Fibroblast of the aortic adventitia (primary cell): ENCODE data around the gene DENND1C. TPM values are rescaled to one million over a fixed set of nuclear protein-coding genes. Genes with fewer than 3 reads are reported as not detected.
"Not testable (repeated sequence)": the region's sequence is repeated elsewhere in the genome, so short reads cannot be mapped to it uniquely, and the experiment has no call there.

Experiments
- DNase-seq: peaks from one replicate; pipeline ENCODE4 v3.0.0-alpha.2; 2010; ENCODE audit warnings: low read depth
- H3K4me3 ChIP-seq: 2 replicates; pipeline ENCODE4 v1.5.1; 2011; ENCODE audit warnings: low read depth, mild to moderate bottlenecking, control low read depth, low read length, moderate library complexity
- CTCF ChIP-seq: IDR thresholded peaks from 2 replicates; pipeline ENCODE4 v1.5.1; 2011; ENCODE audit warnings: mild to moderate bottlenecking, low read length, control low read depth, inconsistent platforms; ENCODE audit not compliant: insufficient read depth
- total RNA-seq: library from RNA; depleted of rRNA; stranded (reverse); fragments of >200 nt; gene quantifications from 2 replicates; pipeline ENCODE4 v1.2.3, GENCODE V29; 2012; ENCODE audit warnings: low replicate concordance

The DENND1C gene
- total RNA-seq, 1 donor, result not detected

- peak; percentile 95 for TF ChIP-seq CTCF
- H3K4me3 ChIP-seq, result peak overlapping the region; percentile 77
- peak; percentile 82 for DNase-seq
Observed at GRCh38 chr19:6516659-6517291, 35.2 kb upstream of the DENND1C start.

GRCh38 chr19:6516018-6516658 is 34.6 kb upstream of the DENND1C start:
- H3K4me3 ChIP-seq, result peak overlapping the region; percentile 77
- DNase-seq, result peak; percentile 91
- TF ChIP-seq CTCF, result no peak

GRCh38 chr19:6514926-6515544 is 33.4 kb upstream of the DENND1C start:
- no peak overlapping the region for H3K4me3 ChIP-seq
- DNase-seq, result no peak
- no peak for TF ChIP-seq CTCF

- TF ChIP-seq CTCF, result no peak
- DNase-seq, result no peak
- H3K4me3 ChIP-seq, result no peak overlapping the region
Observed at GRCh38 chr19:6514089-6514488, 32.5 kb upstream of the DENND1C start.

GRCh38 chr19:6510618-6511017 is 29.0 kb upstream of the DENND1C start:
- TF ChIP-seq CTCF, result no peak
- DNase-seq, result no peak

GRCh38 chr19:6509118-6509971 is 27.8 kb upstream of the DENND1C start:
- DNase-seq, result no peak
- no peak for TF ChIP-seq CTCF
- H3K4me3 ChIP-seq, result no peak overlapping the region

More at GRCh38 chr19:6510618-6511017, 29.0 kb upstream of the DENND1C start:
- no peak overlapping the region for H3K4me3 ChIP-seq

GRCh38 chr19:6508028-6508771 is 26.6 kb upstream of the DENND1C start:
- H3K4me3 ChIP-seq, DNase-seq: not testable (repeated sequence)
